Astrocyte (in vitro differentiated cells and primary cell): ENCODE data around the gene SLC39A7. TPM values are rescaled to one million over a fixed set of nuclear protein-coding genes. Genes with fewer than 3 reads are reported as not detected.

Source experiments
- DNase-seq: peaks from one replicate; pipeline ENCODE4 v3.0.0-alpha.2; 2010; ENCODE audit warnings: low read depth
- FAIRE-seq: peaks from 2 replicates; lab custom pipeline; 2011; peaks lifted over from hg19 to GRCh38; lab: Jason Lieb, UNC
- H2AFZ ChIP-seq: 2 replicates; pipeline ENCODE4 v1.6.0; 2012; ENCODE audit warnings: low read depth, low read length, inconsistent platforms
- H3K27ac ChIP-seq: 2 replicates; pipeline ENCODE4 v1.5.1; 2011; ENCODE audit warnings: low read depth, low read length, inconsistent platforms
- H3K27me3 ChIP-seq: 2 replicates; pipeline ENCODE4 v1.6.0; 2011; ENCODE audit warnings: low read length, inconsistent platforms; ENCODE audit not compliant: insufficient read depth
- H3K36me3 ChIP-seq: 2 replicates; pipeline ENCODE4 v1.5.1; 2011; ENCODE audit warnings: low read length, inconsistent platforms; ENCODE audit not compliant: insufficient read depth
- H3K4me1 ChIP-seq: 2 replicates; pipeline ENCODE4 v1.5.1; 2011; ENCODE audit warnings: low read length, inconsistent platforms; ENCODE audit not compliant: insufficient read depth
- H3K4me2 ChIP-seq: 2 replicates; pipeline ENCODE4 v1.6.0; 2012; ENCODE audit warnings: low read length, inconsistent platforms
- H3K4me3 ChIP-seq: 2 replicates; pipeline ENCODE4 v1.5.1; 2011; ENCODE audit warnings: low read depth, mild to moderate bottlenecking, low read length, inconsistent platforms; ENCODE audit not compliant: insufficient read depth
- H3K79me2 ChIP-seq: 2 replicates; pipeline ENCODE4 v1.6.0; 2012; ENCODE audit warnings: mild to moderate bottlenecking, low read length, inconsistent platforms; ENCODE audit not compliant: insufficient read depth
- H3K9ac ChIP-seq: 2 replicates; pipeline ENCODE4 v1.6.0; 2012; ENCODE audit warnings: mild to moderate bottlenecking, low read length, inconsistent platforms
- H3K9me3 ChIP-seq: 2 replicates; pipeline ENCODE4 v1.5.1; 2012; ENCODE audit warnings: low read depth, mild to moderate bottlenecking, low read length, inconsistent platforms; ENCODE audit not compliant: insufficient read depth
- H4K20me1 ChIP-seq: 2 replicates; pipeline ENCODE4 v1.6.0; 2012; ENCODE audit warnings: low read length, inconsistent platforms; ENCODE audit not compliant: insufficient read depth
- H3K27ac Mint-ChIP-seq: one replicate; pipeline ENCODE4 v1.8.0; 2021; ENCODE audit warnings: mild to moderate bottlenecking, mixed read lengths; ENCODE audit not compliant: unreplicated experiment
- H3K27me3 Mint-ChIP-seq: one replicate; pipeline ENCODE4 v1.8.0; 2021; ENCODE audit warnings: low read depth, mixed read lengths; ENCODE audit not compliant: unreplicated experiment
- H3K36me3 Mint-ChIP-seq: one replicate; pipeline ENCODE4 v1.8.0; 2021; ENCODE audit warnings: low read depth, mixed read lengths; ENCODE audit not compliant: unreplicated experiment
- H3K4me1 Mint-ChIP-seq: one replicate; pipeline ENCODE4 v1.8.0; 2021; ENCODE audit warnings: low read depth, mixed read lengths; ENCODE audit not compliant: unreplicated experiment
- H3K4me3 Mint-ChIP-seq: one replicate; pipeline ENCODE4 v1.8.0; 2021; ENCODE audit warnings: mild to moderate bottlenecking, moderate library complexity, mixed read lengths; ENCODE audit not compliant: unreplicated experiment
- H3K9me3 Mint-ChIP-seq: one replicate; pipeline ENCODE4 v1.8.0; 2021; ENCODE audit warnings: mild to moderate bottlenecking, mixed read lengths; ENCODE audit not compliant: unreplicated experiment
- EZH2 ChIP-seq: IDR thresholded peaks from 2 replicates; pipeline ENCODE4 v1.6.1; 2012; ENCODE audit warnings: mild to moderate bottlenecking, low read length, inconsistent platforms; ENCODE audit not compliant: insufficient read depth
- total RNA-seq: library from RNA; stranded (reverse); gene quantifications from 2 replicates; pipeline ENCODE4 v1.2.1, GENCODE V29; 2021
- TF ChIP-seq, protein P1 (sequence below): IDR thresholded peaks from 2 replicates; pipeline ENCODE4 v1.5.1; 2011; ENCODE audit warnings: low read depth, mild to moderate bottlenecking, inconsistent platforms, low read length, moderate library complexity; ENCODE audit not compliant: insufficient read depth

The SLC39A7 gene
- total RNA-seq, 1 donor from 2014 or later, result 150 TPM

DNA sequence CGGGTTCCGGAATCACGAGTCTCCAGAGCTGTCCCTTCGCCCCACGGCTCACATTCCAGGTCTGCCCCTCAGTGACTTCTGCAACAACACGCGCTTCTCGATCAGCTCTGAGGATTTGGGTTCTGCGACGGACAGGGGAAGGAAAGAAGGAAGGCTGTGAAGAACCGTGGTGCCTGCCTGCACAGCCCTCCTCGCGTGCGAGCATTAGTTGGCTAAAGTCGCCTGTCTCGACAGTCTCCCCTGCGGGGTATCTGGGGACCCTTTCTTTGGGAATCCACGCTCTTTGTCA, 47.9 kb downstream of the SLC39A7 start:
- Mint-ChIP-seq H3K36me3 (peaks cover 8% of the 10 kb centered on the region), H3K27me3 (peaks cover 3% of the 10 kb centered on the region), H3K4me1 (peaks cover 26% of the 10 kb centered on the region), H3K27ac (peak overlapping the region; percentile 77), H3K9me3 (peaks cover 4% of the 10 kb centered on the region), H3K4me3 (peak overlapping the region; percentile 84)
- DNase-seq (peak; percentile 25), FAIRE-seq (no peak)
- Histone ChIP-seq H3K27ac (peak overlapping the region; percentile 73), H3K79me2 (no peaks in the 10 kb centered on the region), H3K4me1 (peaks cover 31% of the 10 kb centered on the region), H3K4me3 (peak overlapping the region; percentile 68), H3K27me3 (no peaks in the 10 kb centered on the region), H3K4me2 (peak overlapping the region; percentile 99), H2AFZ (peak overlapping the region; percentile 83), H3K36me3 (peaks cover 6% of the 10 kb centered on the region), H4K20me1 (peaks cover 3% of the 10 kb centered on the region), H3K9ac (peak overlapping the region; percentile 87), H3K9me3 (no peaks in the 10 kb centered on the region)
- no peak for TF ChIP-seq EZH2
- TF ChIP-seq, protein P1, sequence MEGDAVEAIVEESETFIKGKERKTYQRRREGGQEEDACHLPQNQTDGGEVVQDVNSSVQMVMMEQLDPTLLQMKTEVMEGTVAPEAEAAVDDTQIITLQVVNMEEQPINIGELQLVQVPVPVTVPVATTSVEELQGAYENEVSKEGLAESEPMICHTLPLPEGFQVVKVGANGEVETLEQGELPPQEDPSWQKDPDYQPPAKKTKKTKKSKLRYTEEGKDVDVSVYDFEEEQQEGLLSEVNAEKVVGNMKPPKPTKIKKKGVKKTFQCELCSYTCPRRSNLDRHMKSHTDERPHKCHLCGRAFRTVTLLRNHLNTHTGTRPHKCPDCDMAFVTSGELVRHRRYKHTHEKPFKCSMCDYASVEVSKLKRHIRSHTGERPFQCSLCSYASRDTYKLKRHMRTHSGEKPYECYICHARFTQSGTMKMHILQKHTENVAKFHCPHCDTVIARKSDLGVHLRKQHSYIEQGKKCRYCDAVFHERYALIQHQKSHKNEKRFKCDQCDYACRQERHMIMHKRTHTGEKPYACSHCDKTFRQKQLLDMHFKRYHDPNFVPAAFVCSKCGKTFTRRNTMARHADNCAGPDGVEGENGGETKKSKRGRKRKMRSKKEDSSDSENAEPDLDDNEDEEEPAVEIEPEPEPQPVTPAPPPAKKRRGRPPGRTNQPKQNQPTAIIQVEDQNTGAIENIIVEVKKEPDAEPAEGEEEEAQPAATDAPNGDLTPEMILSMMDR, result peak; percentile 9

DNA sequence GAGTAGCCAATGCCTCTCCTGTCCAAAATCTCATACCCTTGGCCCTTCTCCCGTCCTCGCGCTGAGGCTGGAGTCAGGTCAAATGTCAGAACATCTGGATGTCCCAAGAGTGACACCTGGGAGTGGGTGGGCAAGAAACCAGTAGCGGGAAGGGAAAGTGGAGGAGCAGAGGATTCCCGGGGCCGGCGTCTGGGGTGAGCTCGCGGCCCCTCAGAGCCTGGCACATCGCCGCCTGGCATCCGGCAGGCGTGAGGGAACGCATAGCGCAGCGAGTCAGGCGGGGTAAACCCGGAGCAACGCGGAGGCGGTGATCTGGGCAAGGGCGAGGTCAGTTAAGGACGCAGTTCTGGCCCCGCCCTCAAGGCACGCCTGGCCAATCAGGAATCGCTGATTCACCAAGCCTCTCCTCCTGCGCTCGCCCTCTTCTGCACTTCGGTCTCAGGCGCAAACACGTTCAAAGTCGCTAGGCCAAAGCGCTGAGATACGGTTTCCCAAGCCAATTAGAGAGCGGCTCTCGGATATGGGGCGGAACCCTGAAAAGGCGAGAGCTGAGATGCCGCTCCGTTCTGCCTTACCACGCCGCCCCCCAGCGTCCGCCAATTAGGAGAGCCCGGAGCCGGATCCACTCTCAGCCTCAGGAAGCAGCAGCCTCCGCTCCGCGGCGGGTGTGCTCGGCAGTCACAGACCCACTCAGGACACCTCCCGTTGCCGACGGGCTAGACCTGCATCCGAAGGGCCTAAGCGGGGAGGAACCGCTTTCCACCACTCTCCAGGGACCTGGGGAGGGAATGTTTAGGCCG, 48.5 kb downstream of the SLC39A7 start:
- Mint-ChIP-seq H3K27me3 (peaks cover 3% of the 10 kb centered on the region), H3K4me1 (peaks cover 26% of the 10 kb centered on the region), H3K9me3 (peaks cover 4% of the 10 kb centered on the region), H3K27ac (peak overlapping the region; percentile 89), H3K36me3 (peaks cover 8% of the 10 kb centered on the region), H3K4me3 (peak overlapping the region; percentile 84)
- peak overlapping the region; percentile 99 for H3K4me2 ChIP-seq
- no peak for TF ChIP-seq EZH2
- peak overlapping the region; percentile 68 for H3K4me3 ChIP-seq
- H3K27me3 ChIP-seq, result no peaks in the 10 kb centered on the region
- no peaks in the 10 kb centered on the region for H3K9me3 ChIP-seq
- peaks cover 3% of the 10 kb centered on the region for H4K20me1 ChIP-seq
- peak overlapping the region; percentile 88 for H3K9ac ChIP-seq
- DNase-seq (peak; percentile 98), FAIRE-seq (peak; percentile 49)
- peaks cover 31% of the 10 kb centered on the region for H3K4me1 ChIP-seq
- peak overlapping the region; percentile 83 for H3K27ac ChIP-seq
- H3K79me2 ChIP-seq, result no peaks in the 10 kb centered on the region
- peak overlapping the region; percentile 83 for H2AFZ ChIP-seq
- peaks cover 6% of the 10 kb centered on the region for H3K36me3 ChIP-seq

DNA sequence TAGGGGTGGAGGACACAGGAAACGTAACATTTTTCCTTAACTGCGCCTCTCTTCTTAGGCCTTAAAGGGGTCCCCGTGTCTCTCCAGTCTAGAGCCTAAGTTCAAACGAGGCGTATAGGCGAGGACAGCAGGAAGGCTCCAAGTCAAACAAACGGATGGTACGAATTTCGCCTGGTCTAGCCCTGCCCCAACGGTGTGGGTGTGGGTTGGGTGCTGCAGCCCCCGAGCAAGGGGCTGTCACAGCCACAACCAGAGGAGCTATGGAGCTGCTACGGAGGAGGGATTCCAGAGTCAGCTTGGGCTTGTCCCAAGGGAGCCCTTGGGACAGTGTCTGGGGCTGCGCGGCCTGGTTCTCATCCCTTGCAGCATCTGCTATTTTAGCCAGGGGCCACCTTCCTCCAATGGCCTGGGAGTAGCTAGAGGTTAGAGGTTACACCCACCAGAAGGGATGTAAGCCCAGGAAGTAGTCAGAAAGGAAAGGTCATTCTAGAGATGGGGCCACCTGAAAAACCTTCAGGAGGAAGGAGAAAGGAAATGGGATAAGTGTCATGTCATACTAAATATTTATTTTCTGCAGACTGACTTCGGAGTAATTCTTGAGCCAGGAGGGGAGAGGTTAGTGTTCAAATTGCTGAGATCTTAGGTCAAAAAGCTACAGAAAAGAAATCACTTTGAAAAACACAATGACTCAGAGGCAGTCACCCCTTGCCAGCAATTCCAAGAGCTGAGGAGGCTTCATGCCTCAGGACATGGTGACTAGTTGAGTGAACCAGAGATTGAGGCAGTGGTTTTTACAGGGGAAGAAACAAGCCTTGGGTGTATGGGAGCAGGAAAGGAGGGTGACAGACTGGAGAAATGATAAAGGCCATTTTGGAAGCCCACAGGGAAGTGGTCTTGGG, 49.3 kb downstream of the SLC39A7 start:
- H3K27me3 Mint-ChIP-seq, result peaks cover 3% of the 10 kb centered on the region
- peaks cover 26% of the 10 kb centered on the region for H3K4me1 Mint-ChIP-seq
- Histone ChIP-seq H3K9me3 (no peaks in the 10 kb centered on the region), H3K36me3 (peaks cover 6% of the 10 kb centered on the region), H4K20me1 (peaks cover 3% of the 10 kb centered on the region), H3K4me1 (peaks cover 31% of the 10 kb centered on the region), H3K4me2 (peak overlapping the region; percentile 99), H3K27me3 (no peaks in the 10 kb centered on the region), H3K9ac (peak overlapping the region; percentile 88), H3K27ac (peak overlapping the region; percentile 83), H2AFZ (peak overlapping the region; percentile 83), H3K79me2 (no peaks in the 10 kb centered on the region), H3K4me3 (peak overlapping the region; percentile 64)
- H3K4me3 Mint-ChIP-seq, result peak overlapping the region; percentile 84
- peak; percentile 76 for DNase-seq
- H3K27ac Mint-ChIP-seq, result peak overlapping the region; percentile 89
- peak; percentile 34 for FAIRE-seq
- peaks cover 4% of the 10 kb centered on the region for H3K9me3 Mint-ChIP-seq
- peaks cover 8% of the 10 kb centered on the region for H3K36me3 Mint-ChIP-seq
- TF ChIP-seq, protein P1, result no peak
- no peak for TF ChIP-seq EZH2
